HG03460 (cell line): ENCODE data around the gene HS2ST1.

Experiments
- ATAC-seq: cut with Tn5 transposase; IDR thresholded peaks from one replicate; pipeline ENCODE4 v1.9.1; 2021; ENCODE audit not compliant: unreplicated experiment

HS2ST1 gene

GRCh38 chr1:87132284-87132870, 217.9 kb downstream of the HS2ST1 start:
- peak; percentile 9 for ATAC-seq

GRCh38 chr1:87134061-87134460, 219.6 kb downstream of the HS2ST1 start:
- no peak for ATAC-seq

- no peak for ATAC-seq
Observed at GRCh38 chr1:87134625-87135328, 220.3 kb downstream of the HS2ST1 start.

GRCh38 chr1:87135329-87135712, 220.9 kb downstream of the HS2ST1 start:
- no peak for ATAC-seq

- ATAC-seq: no peak
Observed at GRCh38 chr1:87136607-87137341, 222.3 kb downstream of the HS2ST1 start.

GRCh38 chr1:87137342-87137739, 222.9 kb downstream of the HS2ST1 start:
- ATAC-seq: no peak

- no peak for ATAC-seq
Observed at GRCh38 chr1:87140831-87141540, 226.6 kb downstream of the HS2ST1 start.

GRCh38 chr1:87141556-87141955, 227.1 kb downstream of the HS2ST1 start:
- ATAC-seq: no peak

- no peak for ATAC-seq
Observed at GRCh38 chr1:87143413-87144135, 229.1 kb downstream of the HS2ST1 start.

GRCh38 chr1:87144316-87144895, 230.0 kb downstream of the HS2ST1 start:
- ATAC-seq: no peak

- no peak for ATAC-seq
Observed at GRCh38 chr1:87144981-87145380, 230.5 kb downstream of the HS2ST1 start.

GRCh38 chr1:87146538-87146937, 232.1 kb downstream of the HS2ST1 start:
- ATAC-seq: no peak

GRCh38 chr1:87146986-87147385, 232.6 kb downstream of the HS2ST1 start:
- no peak for ATAC-seq

GRCh38 chr1:87147851-87148250, 233.4 kb downstream of the HS2ST1 start:
- ATAC-seq: no peak

- no peak for ATAC-seq
Observed at GRCh38 chr1:87148661-87149060, 234.2 kb downstream of the HS2ST1 start.

- ATAC-seq: no peak
Observed at GRCh38 chr1:87149241-87150041, 235.0 kb downstream of the HS2ST1 start.

GRCh38 chr1:87150143-87150542, 235.7 kb downstream of the HS2ST1 start:
- ATAC-seq: no peak

GRCh38 chr1:87151500-87152421, 237.3 kb downstream of the HS2ST1 start:
- ATAC-seq: peak; percentile 81

GRCh38 chr1:87154384-87154783, 239.9 kb downstream of the HS2ST1 start:
- no peak for ATAC-seq
